ENCODE measurements around the gene TYRP1.

The TYRP1 gene

DNA sequence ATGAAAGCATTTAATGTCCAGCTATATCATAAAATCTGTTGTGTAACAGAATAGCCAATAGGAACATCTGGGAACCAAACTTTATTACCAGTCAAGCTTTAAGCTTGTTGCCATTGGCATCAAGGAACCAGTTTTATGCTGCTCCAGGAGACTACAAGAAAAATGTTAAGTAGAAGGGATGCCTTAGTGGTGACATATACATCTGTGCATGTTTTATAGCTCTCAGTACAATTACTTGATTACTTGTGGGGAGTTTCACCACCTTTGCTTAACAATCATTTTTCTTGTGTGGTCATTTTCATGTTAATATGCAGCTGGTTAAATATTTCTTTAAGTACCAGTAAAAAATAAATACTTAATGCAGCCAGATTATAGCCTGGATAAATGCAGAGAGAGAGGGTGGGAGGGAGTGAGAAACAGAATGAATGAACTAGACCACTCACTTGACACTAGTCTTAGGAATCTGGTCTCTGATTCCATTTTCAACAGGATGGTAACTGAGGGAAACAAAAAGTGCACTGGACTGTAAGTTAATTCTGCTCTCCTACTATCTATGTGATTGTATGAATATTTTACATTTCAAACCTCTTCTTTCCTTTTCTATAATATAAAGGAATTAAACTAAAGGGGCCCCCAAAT, 45.9 kb downstream of the TYRP1 start:
- FAIRE-seq = no peak
- no peak for DNase-seq (ENCODE audit: insufficient read length)
- TF ChIP-seq TAF1 (IDR thresholded peaks at IDR 0.05; ENCODE audit: borderline replicate concordance, low read depth, low read length) (no peak), POLR2A (IDR thresholded peaks at IDR 0.05; ENCODE audit: low read depth, low read length) (no peak), POLR2AphosphoS5 (IDR thresholded peaks at IDR 0.05; ENCODE audit: low read depth, low read length) (no peak)

DNA sequence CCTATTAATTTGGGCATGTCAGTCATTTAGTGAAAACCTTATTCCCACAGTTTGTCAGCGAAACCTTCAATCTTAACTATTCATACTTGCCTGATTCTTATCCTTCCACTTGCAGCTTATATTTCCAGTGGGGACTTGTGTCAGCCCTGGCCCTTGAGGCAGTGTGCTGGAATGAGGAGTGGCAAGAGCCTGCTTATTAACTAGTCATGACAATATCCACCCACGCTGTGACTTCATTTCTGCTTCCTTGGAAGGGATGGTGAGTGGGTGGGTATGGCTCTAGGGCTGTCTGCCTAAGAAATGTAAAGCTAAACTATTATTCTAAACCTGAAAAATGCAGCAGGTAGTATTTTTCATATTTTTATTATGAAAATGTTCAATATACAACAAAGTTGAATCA, 47.7 kb downstream of the TYRP1 start:
- FAIRE-seq (no peak), DNase-seq (ENCODE audit: insufficient read length) (no peak)
- TF ChIP-seq POLR2AphosphoS5 (IDR thresholded peaks at IDR 0.05; ENCODE audit: low read depth, low read length) (no peak), TAF1 (IDR thresholded peaks at IDR 0.05; ENCODE audit: borderline replicate concordance, low read depth, low read length) (no peak), POLR2A (IDR thresholded peaks at IDR 0.05; ENCODE audit: low read depth, low read length) (no peak)

DNA sequence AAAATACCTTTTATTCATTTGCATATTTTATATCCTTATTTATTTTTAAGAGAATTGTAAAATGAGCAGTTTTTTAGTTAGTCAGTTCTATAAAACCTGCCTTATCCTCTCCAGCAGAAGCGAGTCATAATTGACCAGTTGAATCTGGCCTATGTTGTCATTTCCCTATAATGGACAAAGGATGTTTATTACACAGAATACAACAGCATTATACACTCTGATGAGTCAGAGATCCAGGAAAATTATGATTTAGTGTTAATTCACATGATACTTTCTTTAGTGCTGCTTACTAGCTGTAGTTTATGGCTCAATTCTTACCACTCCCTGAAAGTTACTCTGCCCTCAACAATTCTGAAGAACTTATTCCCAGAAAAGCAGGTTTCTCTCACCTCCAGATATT, 54.8 kb downstream of the TYRP1 start:
- DNase-seq (ENCODE audit: insufficient read length) = no peak
- TF ChIP-seq POLR2A (IDR thresholded peaks at IDR 0.05; ENCODE audit: low read depth, low read length) (no peak), TAF1 (IDR thresholded peaks at IDR 0.05; ENCODE audit: borderline replicate concordance, low read depth, low read length) (no peak), POLR2AphosphoS5 (IDR thresholded peaks at IDR 0.05; ENCODE audit: low read depth, low read length) (no peak)

DNA sequence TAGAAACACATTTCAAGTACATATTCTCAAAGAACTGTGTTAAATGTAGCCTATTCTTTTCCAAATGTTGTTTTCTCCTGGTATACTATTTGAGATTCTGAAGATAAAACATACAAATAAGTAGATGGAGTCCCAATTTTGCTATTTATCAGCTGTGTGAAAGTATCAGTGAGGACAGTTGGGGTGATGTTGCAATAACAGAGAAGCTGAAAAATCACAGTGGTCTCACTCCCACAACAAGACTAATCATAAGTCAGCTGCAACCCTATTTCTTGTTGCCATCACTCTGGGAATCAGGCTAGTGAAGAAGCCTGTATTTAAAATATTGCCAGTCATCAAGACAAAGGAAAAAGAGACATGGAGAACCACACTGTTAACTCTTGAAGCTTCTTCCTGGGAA, 55.8 kb downstream of the TYRP1 start:
- TF ChIP-seq POLR2AphosphoS5 (IDR thresholded peaks at IDR 0.05; ENCODE audit: low read depth, low read length) (no peak), TAF1 (IDR thresholded peaks at IDR 0.05; ENCODE audit: borderline replicate concordance, low read depth, low read length) (no peak), POLR2A (IDR thresholded peaks at IDR 0.05; ENCODE audit: low read depth, low read length) (no peak)
- FAIRE-seq (no peak), DNase-seq (ENCODE audit: insufficient read length) (no peak)

More for the DNA sequence above, 54.8 kb downstream of the TYRP1 start:
- no peak for FAIRE-seq

DNA sequence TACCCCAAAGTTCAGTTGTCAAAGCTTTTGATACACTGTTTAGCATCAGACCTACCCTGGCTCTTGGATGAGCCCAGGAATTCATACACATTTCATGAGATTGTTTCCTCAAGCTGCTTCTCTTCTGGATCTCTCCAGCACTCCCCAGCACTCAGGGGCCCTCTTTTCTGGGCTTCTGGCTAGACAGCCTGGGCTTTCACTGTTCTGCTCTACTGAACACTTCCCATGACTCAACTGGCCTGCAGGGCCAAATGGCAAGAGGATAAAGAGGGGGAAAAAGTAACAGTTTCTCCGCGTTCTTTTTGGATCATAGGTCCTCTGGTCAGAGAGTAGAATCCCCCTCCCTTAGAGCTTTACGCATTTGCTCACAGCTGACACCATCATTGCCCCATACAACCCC, 60.7 kb downstream of the TYRP1 start:
- FAIRE-seq (no peak), DNase-seq (ENCODE audit: insufficient read length) (no peak)
- TF ChIP-seq POLR2A (IDR thresholded peaks at IDR 0.05; ENCODE audit: low read depth, low read length) (no peak), TAF1 (IDR thresholded peaks at IDR 0.05; ENCODE audit: borderline replicate concordance, low read depth, low read length) (no peak), POLR2AphosphoS5 (IDR thresholded peaks at IDR 0.05; ENCODE audit: low read depth, low read length) (no peak)

DNA sequence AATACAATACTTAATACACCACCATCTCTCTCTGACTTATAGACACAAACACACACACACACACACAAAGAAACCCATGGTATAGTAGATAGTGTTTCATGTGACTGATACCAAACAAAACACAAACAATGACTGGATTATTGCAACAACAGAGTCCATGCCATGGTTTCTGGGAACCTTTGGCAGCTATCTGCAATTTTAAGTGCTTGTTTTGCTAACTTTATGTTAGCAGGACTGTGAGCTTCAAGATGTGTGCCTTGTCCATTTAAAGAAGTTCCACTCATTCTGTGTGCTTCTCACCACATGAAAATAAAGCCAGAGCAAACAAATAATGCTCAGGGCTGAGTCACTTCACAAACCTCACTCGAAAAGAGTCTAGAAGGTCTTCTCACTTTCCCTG, 66.6 kb downstream of the TYRP1 start:
- no peak for DNase-seq (ENCODE audit: insufficient read length)
- TF ChIP-seq TAF1 (IDR thresholded peaks at IDR 0.05; ENCODE audit: borderline replicate concordance, low read depth, low read length) (no peak), POLR2AphosphoS5 (IDR thresholded peaks at IDR 0.05; ENCODE audit: low read depth, low read length) (no peak), POLR2A (IDR thresholded peaks at IDR 0.05; ENCODE audit: low read depth, low read length) (no peak)
- no peak for FAIRE-seq
